ENCODE measurements around the gene TCF4. TPM values are rescaled to one million over a fixed set of nuclear protein-coding genes. Genes with fewer than 3 reads are reported as not detected.

TCF4 gene
- total RNA-seq, 1 experiment from 2014 or later, result 2.3 TPM

DNA sequence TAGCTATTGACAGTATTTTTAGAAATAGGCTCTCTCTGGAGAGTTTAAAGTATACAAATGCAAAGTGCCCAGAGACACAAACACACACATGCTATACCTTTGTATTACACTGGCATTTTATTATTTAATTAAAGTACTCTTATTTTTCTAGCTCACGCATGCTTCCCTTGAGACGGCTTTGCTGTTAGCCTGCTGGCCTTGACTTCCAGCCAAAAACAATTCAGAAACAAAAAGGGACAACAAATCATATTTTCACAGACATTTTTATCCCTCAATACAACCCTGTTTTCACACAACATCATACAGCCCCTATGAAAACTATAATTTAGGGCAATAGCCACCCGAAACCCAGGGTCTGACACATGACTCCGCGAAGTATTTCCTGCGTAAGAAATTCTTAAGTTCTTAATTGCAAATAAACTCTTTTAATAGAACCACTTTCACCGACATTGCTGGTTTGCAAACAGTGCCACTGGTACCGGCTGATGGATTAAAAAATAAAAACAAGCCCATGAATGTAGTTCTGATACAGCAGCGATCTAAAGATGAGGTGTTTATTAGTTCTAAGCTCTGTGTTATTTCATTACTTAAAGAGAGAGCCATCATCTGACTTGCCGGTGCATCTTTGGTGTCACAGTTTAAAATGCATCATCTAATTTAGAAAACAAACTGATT is 185.1 kb downstream of the TCF4 start:
- Histone ChIP-seq H3K4me1 (ENCODE audit: control insufficient read depth, insufficient read depth, low read length) (peaks cover 9% of the 10 kb centered on the region), H3K4me3 (ENCODE audit: low read depth in 2 of 2, low read length in 2 of 2) (peak overlapping the region in 1 of 2 experiments; percentile 25; a peak in 1 of 4 replicates), H3K27me3 (ENCODE audit: control insufficient read depth, insufficient read depth, low read length) (no peaks in the 10 kb centered on the region), H3K9me3 (ENCODE audit: control insufficient read depth, insufficient read depth, low read depth, low read length) (no peaks in the 10 kb centered on the region), H3K27ac (ENCODE audit: low read length) (peak overlapping the region; percentile 90; the same call in 1 of the 2 replicates), H3K36me3 (ENCODE audit: control insufficient read depth, insufficient read depth, low read length) (no peaks in the 10 kb centered on the region)
- ChIA-PET POLR2A (interaction anchor here (0.7 kb wide), 1 partner anchor 265 kb away, joined by 3 read pairs; no protein-coding TSS in a partner anchor), CTCF (no interaction called here)
- in situ Hi-C loops (cut with HindIII; ENCODE audit: low pct_unique_long_range_greater_than_20kb, low sequenced_read_pairs) (no loop called here), intact Hi-C loops (cut with micrococcal nuclease; ENCODE audit: unreplicated experiment) (no loop called here)
- DNase-seq (ENCODE audit: low read depth, low spot score) (no peak), ATAC-seq (no peak)
- BruUV-seq (replicated peaks), result no TSS peak
- no peak for TF ChIP-seq POLR2AphosphoS5 (IDR thresholded peaks at IDR 0.05; ENCODE audit: low read depth, low read length)
- TF ChIP-seq, protein P1, sequence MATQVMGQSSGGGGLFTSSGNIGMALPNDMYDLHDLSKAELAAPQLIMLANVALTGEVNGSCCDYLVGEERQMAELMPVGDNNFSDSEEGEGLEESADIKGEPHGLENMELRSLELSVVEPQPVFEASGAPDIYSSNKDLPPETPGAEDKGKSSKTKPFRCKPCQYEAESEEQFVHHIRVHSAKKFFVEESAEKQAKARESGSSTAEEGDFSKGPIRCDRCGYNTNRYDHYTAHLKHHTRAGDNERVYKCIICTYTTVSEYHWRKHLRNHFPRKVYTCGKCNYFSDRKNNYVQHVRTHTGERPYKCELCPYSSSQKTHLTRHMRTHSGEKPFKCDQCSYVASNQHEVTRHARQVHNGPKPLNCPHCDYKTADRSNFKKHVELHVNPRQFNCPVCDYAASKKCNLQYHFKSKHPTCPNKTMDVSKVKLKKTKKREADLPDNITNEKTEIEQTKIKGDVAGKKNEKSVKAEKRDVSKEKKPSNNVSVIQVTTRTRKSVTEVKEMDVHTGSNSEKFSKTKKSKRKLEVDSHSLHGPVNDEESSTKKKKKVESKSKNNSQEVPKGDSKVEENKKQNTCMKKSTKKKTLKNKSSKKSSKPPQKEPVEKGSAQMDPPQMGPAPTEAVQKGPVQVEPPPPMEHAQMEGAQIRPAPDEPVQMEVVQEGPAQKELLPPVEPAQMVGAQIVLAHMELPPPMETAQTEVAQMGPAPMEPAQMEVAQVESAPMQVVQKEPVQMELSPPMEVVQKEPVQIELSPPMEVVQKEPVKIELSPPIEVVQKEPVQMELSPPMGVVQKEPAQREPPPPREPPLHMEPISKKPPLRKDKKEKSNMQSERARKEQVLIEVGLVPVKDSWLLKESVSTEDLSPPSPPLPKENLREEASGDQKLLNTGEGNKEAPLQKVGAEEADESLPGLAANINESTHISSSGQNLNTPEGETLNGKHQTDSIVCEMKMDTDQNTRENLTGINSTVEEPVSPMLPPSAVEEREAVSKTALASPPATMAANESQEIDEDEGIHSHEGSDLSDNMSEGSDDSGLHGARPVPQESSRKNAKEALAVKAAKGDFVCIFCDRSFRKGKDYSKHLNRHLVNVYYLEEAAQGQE (IDR thresholded peaks at IDR 0.05; ENCODE audit: insufficient read depth in 1 of 2, low read depth in 2 of 2, low read length in 1 of 2), result no peak

DNA sequence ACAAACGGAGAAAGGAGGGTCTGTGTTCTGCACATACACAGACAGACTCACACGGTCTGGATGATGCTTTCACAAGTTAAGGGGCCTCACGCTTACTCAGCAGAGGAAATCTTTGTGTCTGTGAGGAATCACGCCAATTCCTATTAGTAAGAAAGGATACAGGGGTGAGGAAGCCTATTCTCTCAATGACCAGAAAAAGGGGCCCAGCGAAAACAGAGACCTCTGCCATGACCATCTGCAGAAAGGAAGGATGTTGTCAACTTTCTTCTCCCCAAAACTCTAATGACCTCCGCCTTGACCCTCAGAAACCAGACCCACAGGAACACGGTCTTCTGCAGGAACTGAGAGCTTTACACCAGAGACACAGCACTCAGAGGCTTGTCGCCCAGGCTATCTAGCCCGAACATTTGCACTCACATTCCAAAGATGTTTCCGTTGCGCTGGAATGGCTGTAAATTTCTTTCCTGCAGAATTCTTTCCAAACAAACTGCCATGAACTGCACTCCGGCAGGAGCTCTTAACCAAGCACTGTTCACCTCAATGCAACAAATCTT is 186.3 kb downstream of the TCF4 start:
- ChIA-PET POLR2A (no interaction called here), CTCF (interaction anchor here (0.5 to 0.7 kb wide), 3 partner anchors 87 to 389 kb away, joined by 3 to 5 read pairs (median 4); no protein-coding TSS in a partner anchor)
- in situ Hi-C loops (cut with HindIII; ENCODE audit: low pct_unique_long_range_greater_than_20kb, low sequenced_read_pairs), result no loop called here
- Histone ChIP-seq H3K9me3 (ENCODE audit: control insufficient read depth, insufficient read depth, low read depth, low read length) (no peaks in the 10 kb centered on the region), H3K36me3 (ENCODE audit: control insufficient read depth, insufficient read depth, low read length) (no peaks in the 10 kb centered on the region), H3K27me3 (ENCODE audit: control insufficient read depth, insufficient read depth, low read length) (no peaks in the 10 kb centered on the region), H3K27ac (ENCODE audit: low read length) (peak overlapping the region; percentile 90), H3K4me1 (ENCODE audit: control insufficient read depth, insufficient read depth, low read length) (peaks cover 9% of the 10 kb centered on the region), H3K4me3 (ENCODE audit: low read depth in 2 of 2, low read length in 2 of 2) (peak overlapping the region; percentile 24 to 25; a peak in 3 of 4 replicates)
- BruUV-seq (replicated peaks), result no TSS peak
- ATAC-seq (peak; percentile 89), DNase-seq (ENCODE audit: low read depth, low spot score) (no peak)
- intact Hi-C loops (cut with micrococcal nuclease; ENCODE audit: unreplicated experiment), result no loop called here
- no peak for TF ChIP-seq SIN3A (IDR thresholded peaks at IDR 0.05; ENCODE audit: borderline replicate concordance, insufficient read depth, low read depth, low read length)
- TF ChIP-seq POLR2AphosphoS5 (IDR thresholded peaks at IDR 0.05; ENCODE audit: low read depth, low read length), result no peak
- no peak for TF ChIP-seq TCF7L2 (IDR thresholded peaks at IDR 0.05; ENCODE audit: low read depth, low read length)
- TF ChIP-seq, protein P1 (IDR thresholded peaks at IDR 0.05; ENCODE audit: insufficient read depth in 1 of 2, low read depth in 2 of 2, low read length in 1 of 2), result no peak
- TF ChIP-seq, protein P2, sequence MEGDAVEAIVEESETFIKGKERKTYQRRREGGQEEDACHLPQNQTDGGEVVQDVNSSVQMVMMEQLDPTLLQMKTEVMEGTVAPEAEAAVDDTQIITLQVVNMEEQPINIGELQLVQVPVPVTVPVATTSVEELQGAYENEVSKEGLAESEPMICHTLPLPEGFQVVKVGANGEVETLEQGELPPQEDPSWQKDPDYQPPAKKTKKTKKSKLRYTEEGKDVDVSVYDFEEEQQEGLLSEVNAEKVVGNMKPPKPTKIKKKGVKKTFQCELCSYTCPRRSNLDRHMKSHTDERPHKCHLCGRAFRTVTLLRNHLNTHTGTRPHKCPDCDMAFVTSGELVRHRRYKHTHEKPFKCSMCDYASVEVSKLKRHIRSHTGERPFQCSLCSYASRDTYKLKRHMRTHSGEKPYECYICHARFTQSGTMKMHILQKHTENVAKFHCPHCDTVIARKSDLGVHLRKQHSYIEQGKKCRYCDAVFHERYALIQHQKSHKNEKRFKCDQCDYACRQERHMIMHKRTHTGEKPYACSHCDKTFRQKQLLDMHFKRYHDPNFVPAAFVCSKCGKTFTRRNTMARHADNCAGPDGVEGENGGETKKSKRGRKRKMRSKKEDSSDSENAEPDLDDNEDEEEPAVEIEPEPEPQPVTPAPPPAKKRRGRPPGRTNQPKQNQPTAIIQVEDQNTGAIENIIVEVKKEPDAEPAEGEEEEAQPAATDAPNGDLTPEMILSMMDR (IDR thresholded peaks at IDR 0.05), result no peak

Measured in Panc1 (cell line).